ENCODE data around the gene CORO2A.

GRCh38 chr9:98231770-98232478 lies 39.5 kb upstream of the CORO2A start:
- TF ChIP-seq CTCF (IDR thresholded peaks at IDR 0.05) (no peak), ZFX (IDR thresholded peaks at IDR 0.05; ENCODE audit: borderline replicate concordance) (no peak)
